HL-60/S4 treated with phorbol 12-myristate 13-acetate at 8.2 ng/mL for 4 days and 3 days (cell line): ENCODE data around the gene NAXE.
"Not testable (repeated sequence)": the region's sequence is repeated elsewhere in the genome, so short reads cannot be mapped to it uniquely, and the experiment has no call there.

Source experiments
- in situ Hi-C: fragments of 300-500 bp; cut with MboI; formaldehyde crosslinking; loops from 2 replicates; pipeline ENCODE4 v1.15.0; 2022; ENCODE audit warnings: low sequenced_read_pairs

The NAXE gene

DNA sequence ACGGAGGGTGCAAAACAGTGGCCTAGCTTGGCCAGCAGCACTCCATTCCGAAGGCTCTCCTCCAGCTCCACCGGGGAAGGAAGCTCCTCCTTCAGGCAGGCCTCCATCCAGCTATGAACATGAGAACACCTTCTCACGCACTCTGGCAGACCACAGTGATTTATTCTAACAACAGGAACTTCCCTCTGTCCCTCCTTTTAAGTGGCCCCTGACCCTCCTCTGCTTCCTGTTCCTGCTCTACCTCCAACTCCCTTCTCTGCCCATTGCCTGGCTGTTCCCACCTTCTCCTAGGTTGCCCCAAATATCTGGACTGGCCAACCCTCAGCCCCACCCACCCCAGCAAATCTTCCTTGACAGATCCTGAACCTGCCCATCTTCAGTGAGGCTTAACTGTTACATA lies 25.1 kb upstream of the NAXE start:
- in situ Hi-C loops = no loop called here

DNA sequence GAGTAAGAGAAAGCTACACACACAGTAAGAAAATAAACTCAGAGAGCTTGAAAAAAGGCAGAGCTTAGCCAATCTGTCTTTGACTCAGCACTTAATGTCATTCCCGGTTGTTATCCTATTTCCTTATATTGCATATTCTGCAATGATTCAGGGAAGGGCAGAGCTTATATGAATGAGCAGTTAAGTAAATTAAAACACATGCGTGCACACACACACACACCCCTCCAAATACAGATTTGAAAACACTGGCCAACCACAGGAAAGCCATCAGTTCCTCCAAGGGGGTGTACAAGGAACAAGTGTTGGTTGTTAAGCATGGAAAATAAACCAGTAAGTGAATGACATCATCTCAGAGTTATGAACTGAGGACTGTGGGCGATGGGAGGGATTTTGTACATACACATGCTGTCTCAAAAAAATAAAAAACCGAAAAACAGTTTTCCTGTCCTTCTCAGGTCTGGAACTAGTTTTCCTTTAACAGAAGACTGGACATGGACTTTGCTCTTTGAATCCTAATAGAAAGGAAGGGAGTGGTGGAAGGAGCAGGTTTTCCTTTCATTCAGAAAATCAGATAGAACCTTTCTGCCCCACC lies 20.2 kb upstream of the NAXE start:
- in situ Hi-C loops = no loop called here

DNA sequence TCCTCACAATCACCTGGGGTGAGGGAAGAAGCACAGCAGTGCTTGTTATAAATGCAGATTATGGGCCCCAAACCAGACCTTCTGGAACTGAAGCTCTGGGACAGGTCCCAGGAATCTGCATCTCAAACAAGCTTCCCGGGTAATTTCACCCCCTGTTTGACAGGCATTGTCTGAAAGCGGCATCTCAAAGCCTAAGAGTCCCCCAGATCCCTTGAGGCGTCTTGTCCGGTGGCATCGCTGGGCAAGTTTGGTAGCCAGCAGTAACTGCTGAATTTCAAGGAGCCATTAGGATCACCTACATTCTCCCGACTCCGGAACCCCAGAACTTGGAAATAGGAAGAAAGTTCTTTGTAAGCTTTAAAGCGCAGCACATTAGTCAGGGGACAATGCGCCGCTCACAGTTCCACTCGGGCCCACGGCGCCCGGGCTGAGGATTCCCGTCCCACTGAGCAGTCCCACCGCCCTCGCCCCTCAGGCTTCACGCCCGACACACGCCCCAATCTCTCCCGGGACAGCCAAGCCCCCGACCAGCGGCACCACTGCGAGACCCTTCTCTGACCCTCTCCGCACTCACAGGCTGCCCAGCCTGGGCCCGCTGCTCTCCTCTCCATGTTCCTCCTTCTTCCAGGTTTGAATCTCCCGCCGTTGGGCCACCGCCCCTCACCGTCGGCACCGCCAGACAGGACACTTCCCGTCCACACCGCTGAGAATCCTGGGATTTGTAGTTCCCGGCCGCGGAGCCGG lies 19.5 kb upstream of the NAXE start, which contains the start of gene IQGAP3:
Gene IQGAP3 (minus strand): TSS at position 647 of the 744 bp plus-strand sequence. CDS start 36 bp downstream, at position 611.
- in situ Hi-C loops = no loop called here

DNA sequence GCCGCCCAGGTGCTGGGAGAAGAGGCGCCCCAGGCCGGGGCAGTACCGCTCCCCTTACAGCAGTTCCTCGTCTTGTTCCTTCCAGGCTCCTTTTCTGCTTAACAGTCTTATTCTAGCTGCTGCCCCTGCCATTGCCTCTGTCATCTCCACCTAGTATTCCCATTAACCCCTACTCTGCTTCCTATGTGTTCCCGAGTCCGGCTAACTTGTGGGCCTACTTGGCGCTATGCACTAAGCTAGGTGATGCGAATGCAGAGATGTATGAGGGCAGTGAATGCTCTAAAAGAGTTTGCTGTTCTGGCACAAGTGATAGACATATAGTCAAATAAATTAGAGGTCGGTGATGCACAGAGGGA lies 18.9 kb upstream of the NAXE start:
- in situ Hi-C loops = no loop called here

DNA sequence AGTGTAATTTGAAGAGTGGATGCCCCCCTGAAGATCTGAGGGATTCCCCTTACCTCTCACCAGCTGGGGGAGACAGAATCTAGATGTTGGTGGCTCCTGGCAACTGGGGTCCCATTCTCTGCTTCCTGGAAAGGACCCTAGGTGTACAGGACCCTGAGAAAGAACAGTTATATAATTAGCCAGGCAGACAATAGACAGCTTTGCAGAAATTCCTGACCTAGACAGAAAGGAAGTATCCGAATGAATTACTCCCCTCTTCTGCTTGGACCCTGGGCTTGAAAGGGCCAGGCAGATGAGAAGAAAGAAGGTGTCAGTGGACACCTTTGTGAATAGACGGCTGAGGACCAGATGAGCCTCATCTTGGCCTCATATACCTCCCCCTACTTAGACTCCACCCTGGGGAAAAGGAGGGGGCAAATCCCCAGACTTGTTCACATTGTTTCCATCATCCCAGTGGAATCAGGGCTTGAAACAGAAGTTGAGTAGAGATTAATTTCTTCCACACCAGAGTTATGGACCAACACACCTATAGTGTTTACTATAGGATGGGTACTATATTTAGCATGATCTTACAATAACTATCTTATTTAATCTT lies 17.4 kb upstream of the NAXE start:
- in situ Hi-C loops = no loop called here

DNA sequence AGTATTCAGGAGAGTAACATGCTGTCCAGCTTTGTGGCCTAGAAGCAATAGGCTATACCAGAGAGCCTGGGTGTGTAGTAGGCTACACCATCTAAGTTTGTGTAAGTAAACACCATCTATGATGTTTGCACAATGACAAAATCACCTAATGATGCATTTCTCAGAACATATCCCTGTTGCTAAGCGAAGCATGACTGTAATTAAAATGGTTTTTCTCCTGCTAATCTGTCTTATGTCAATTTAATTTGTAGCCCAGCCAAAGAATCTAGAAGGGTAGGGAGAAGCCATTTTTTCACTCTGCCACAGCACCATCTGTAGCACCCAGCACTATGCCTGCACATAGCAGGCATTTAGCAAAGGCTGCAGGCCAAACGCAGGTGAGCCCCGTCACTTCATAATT lies 14.0 kb upstream of the NAXE start:
- in situ Hi-C loops = no loop called here

- in situ Hi-C loops = no loop called here
Measured at GRCh38 chr1:156578055-156578454, 13.5 kb upstream of the NAXE start.

GRCh38 chr1:156579472-156579871 lies 12.1 kb upstream of the NAXE start, which contains the start of gene TTC24:
Gene TTC24 (plus strand): TSS chr1:156579723. CDS start chr1:156581365, 1,642 bp downstream.
- in situ Hi-C loops = no loop called here

DNA sequence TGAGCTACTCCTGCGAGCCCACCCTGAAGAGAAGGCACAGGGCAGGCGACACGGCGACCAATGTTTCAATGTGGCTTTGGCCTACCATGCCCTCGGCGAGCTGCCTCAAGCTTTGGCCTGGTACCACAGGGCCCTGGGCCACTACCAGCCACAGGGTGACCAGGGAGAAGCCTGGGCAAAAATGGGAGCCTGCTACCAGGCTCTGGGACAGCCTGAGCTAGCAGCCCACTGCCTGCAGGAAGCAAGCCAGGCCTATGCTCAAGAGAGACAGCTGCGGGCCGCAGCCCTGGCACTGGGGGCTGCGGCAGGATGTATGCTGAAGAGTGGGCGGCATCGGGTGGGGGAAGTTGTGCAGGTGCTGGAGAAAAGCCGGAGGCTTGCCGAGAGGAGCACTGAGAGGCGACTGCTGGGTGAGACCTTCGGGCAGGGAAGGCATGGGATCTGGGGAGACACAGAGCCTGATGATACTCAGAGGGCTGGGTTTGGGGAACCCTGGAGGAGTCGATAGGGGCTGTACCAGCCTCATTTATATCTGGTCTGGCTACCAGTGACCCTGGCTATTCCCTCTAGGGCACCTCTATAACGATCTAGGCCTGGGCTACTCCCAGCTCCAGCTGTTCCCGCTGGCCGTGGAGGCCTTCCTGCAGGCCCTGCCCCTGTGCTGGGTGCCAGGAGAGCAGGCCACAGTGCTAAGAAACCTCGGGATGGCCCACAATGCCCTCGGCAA lies 9.8 kb upstream of the NAXE start:
- in situ Hi-C loops = no loop called here

DNA sequence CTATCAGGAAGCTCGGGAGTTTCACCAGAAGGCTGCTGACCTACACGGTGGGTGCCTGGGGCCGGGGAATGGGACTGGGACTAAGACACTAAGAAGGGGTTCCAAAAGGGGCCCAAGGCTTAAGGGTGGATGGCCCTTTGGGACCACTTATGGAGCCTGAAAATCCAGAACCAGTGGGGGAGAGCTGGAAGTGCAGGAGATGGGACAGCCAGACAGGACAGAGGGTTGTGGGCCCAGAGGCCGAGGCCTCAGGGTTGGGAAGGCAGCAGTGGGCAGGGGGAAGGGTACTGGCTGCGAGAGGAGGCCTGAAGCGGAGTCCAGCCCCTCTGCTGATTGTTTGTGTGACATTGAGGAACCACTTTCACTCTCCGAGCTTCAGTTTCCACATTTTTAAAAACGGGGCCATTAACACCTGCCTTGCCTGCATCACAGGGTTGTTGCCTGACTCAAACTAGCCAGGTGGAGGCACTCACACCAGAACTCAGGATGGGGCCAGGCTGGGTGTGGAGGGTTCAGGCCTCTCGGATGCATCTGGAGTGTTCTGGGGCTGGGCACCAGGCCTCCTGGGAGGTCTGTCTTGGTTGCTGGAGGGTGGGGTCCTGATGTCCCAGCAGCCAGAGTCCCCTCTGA lies 9.1 kb upstream of the NAXE start:
- in situ Hi-C loops = no loop called here

DNA sequence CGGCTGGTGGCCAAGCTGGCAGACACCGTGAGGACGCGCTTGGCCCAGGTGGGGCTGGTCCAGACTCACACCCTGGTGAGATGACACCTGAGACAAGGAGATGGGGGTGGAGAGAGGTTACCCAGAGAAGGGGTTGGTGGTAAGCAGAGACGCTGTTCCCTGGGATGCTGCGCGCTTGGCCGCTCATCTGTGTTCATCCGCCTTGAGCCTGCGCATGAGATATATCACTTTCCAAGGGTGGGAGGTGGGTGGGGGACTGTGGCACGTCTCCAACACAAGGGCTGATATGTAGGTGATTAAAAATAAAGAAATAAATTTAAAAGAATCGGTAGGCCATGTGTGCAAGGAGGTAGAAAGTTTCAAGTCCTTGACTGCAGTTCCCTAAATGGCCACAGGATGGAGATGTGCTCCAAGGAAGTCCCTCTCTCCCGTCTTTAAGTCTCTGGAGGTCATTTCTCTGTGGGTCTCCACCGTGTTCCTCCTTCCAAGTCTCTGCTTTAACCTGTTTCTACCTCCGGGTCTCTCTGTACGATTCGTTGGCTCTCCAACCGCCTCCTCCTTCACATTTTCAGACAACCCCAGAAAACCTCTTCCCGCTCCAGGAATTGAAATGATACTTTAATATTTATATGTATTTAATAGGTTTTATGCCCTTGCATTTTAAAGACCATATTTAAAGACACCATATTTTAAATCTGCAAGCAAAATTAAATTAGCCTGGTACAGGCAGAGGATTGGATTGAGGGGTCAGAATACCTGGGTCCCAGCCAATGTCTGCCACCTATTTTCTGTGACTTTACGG lies 7.6 kb upstream of the NAXE start:
- in situ Hi-C loops = no loop called here

GRCh38 chr1:156584813-156585212 lies 6.8 kb upstream of the NAXE start:
- in situ Hi-C loops = no loop called here

DNA sequence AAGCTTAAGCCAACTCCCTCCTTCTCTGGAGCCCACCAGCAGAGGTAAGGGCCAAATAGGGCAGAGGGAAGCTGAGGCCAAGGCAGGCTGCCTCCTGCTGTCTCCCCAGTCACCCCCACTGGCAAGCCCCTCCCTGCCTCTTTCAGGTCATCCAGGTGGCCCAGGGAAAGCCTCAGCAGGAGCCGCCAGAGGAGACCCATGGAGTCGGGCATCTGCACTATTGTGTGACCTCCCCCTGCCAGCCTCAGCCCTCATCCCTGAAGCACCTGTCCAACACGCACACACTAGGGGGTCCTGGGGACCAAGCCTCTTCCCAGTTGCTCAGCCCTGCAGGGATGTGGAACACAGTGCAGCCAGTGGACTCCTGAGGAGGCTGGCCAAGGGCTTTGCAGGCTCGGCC lies 5.3 kb upstream of the NAXE start:
- in situ Hi-C loops = no loop called here

GRCh38 chr1:156586892-156587477 lies 4.6 kb upstream of the NAXE start:
- in situ Hi-C loops = no loop called here

GRCh38 chr1:156587927-156588326 lies 3.6 kb upstream of the NAXE start:
- in situ Hi-C loops = not testable (repeated sequence)

- in situ Hi-C loops = no loop called here
Measured at GRCh38 chr1:156589546-156589945, 2.0 kb upstream of the NAXE start.

- in situ Hi-C loops = no loop called here
Measured at GRCh38 chr1:156590326-156591180, 1.0 kb upstream of the NAXE start.

DNA sequence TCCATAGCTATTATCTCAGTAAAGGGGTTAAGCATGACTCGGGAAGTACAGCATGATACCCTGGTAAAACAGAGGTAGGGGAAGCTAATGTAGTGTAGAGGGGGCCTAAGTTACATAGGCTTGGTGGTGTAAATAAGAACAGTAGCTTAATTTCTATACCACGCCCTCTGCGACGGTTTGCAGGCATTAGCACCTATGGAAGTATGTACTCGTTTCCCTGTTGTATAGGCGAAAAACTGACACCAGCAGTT lies 470 bp upstream of the NAXE start:
- in situ Hi-C loops = no loop called here

GRCh38 chr1:156592158-156592909 lies 758 bp downstream of the NAXE start:
- in situ Hi-C loops = no loop called here
